OCI-LY7 (cell line): ENCODE data around the gene FOXR1. TPM values are rescaled to one million over a fixed set of nuclear protein-coding genes. Genes with fewer than 3 reads are reported as not detected.

ENCODE experiments used
- BruUV-seq: library from RNA; stranded (reverse); fragments of 400-500 nt; replicated peaks from 2 replicates; lab custom pipeline; 2021; lab: Mats Ljungman, UMichigan
- CTCF ChIA-PET: fragments of 300-600 bp; sonication (Branson Sonifier 250); formaldehyde crosslinking; loops from one replicate; lab custom pipeline; 2022; ENCODE audit warnings: antibody characterized with exemption; ENCODE audit not compliant: unreplicated experiment; lab: Charles Lee
- POLR2A ChIA-PET: fragments of 300-600 bp; sonication (Branson Sonifier 250); formaldehyde crosslinking; loops from one replicate; lab custom pipeline; 2022; ENCODE audit warnings: antibody characterized with exemption; lab: Charles Lee
- DNase-seq: peaks from one replicate; pipeline ENCODE4 v3.0.0-alpha.2; 2015; ENCODE audit warnings: low spot score
- H2AFZ ChIP-seq: fragments of 200-600 bp; sonication (generic), shearing (Covaris generic); 2 replicates; pipeline ENCODE4 v1.6.1; 2014; ENCODE audit warnings: mild to moderate bottlenecking, antibody characterized with exemption, low read length, moderate library complexity
- H3K27ac ChIP-seq: fragments of 200-600 bp; sonication (generic); 2 replicates; pipeline ENCODE4 v1.5.1; 2014; ENCODE audit warnings: mixed run types, low read depth, mild to moderate bottlenecking, moderate library complexity, low read length, inconsistent platforms; ENCODE audit not compliant: poor library complexity, severe bottlenecking
- H3K36me3 ChIP-seq: fragments of 200-600 bp; sonication (generic); 2 replicates; pipeline ENCODE4 v1.6.1; 2014; ENCODE audit warnings: mild to moderate bottlenecking, antibody characterized with exemption, low read length, moderate library complexity, mixed read lengths; ENCODE audit not compliant: insufficient read depth
- H3K4me1 ChIP-seq: fragments of 200-600 bp; sonication (generic); 2 replicates; pipeline ENCODE4 v1.5.1; 2014; ENCODE audit warnings: mild to moderate bottlenecking, low read length; ENCODE audit not compliant: insufficient read depth, poor library complexity, severe bottlenecking
- H3K4me2 ChIP-seq: fragments of 200-600 bp; sonication (generic); 2 replicates; pipeline ENCODE4 v1.6.1; 2014; ENCODE audit warnings: mild to moderate bottlenecking, low read length
- H3K4me3 ChIP-seq: fragments of 200-600 bp; sonication (generic); 2 replicates; pipeline ENCODE4 v1.5.1; 2014; ENCODE audit warnings: mild to moderate bottlenecking, low read depth, low read length; ENCODE audit not compliant: poor library complexity, severe bottlenecking
- H3K79me2 ChIP-seq: fragments of 200-600 bp; sonication (generic); 2 replicates; pipeline ENCODE4 v1.6.1; 2016; ENCODE audit warnings: low read depth, mild to moderate bottlenecking, low read length, moderate library complexity, mixed read lengths; ENCODE audit not compliant: insufficient read depth
- H3K9me2 ChIP-seq: fragments of 200-600 bp; sonication (generic); 2 replicates; pipeline ENCODE4 v1.6.1; 2016; ENCODE audit warnings: mild to moderate bottlenecking, low read length, mixed read lengths; ENCODE audit not compliant: insufficient read depth
- H3K9me3 ChIP-seq: fragments of 200-600 bp; sonication (generic); 2 replicates; pipeline ENCODE4 v1.6.1; 2014; ENCODE audit warnings: mild to moderate bottlenecking, mixed run types, low read length, mixed read lengths
- H4K20me1 ChIP-seq: fragments of 200-600 bp; sonication (generic); 2 replicates; pipeline ENCODE4 v1.6.1; 2014; ENCODE audit warnings: mild to moderate bottlenecking, antibody characterized with exemption, low read length, moderate library complexity, mixed read lengths; ENCODE audit not compliant: insufficient read depth
- EZH2phosphoT487 ChIP-seq: fragments of 200-600 bp; sonication (generic); IDR thresholded peaks from 2 replicates; pipeline ENCODE4 v1.6.1; 2018; ENCODE audit warnings: low read depth, borderline replicate concordance, mild to moderate bottlenecking, mixed run types, antibody characterized with exemption, low read length, moderate library complexity, mixed read lengths
- intact Hi-C: fragments of 100-400 bp; cut with micrococcal nuclease; formaldehyde crosslinking; loops from one replicate; pipeline ENCODE4 v1.10.0; 2022; ENCODE audit not compliant: unreplicated experiment
- total RNA-seq, 2 experiments: library from RNA; depleted of rRNA in 1 of 2; stranded (reverse); fragments of >200 nt in 1 of 2; shearing (Covaris generic) in 1 of 2; gene quantifications; 2 replicates each; pipeline ENCODE4 v1.2.3, GENCODE V29; 2014 to 2022
- TF ChIP-seq, protein P1 (sequence below): fragments of 200-600 bp; sonication (generic); conservative IDR thresholded peaks from 2 replicates; pipeline ENCODE4 v1.5.1; 2014; ENCODE audit warnings: mild to moderate bottlenecking, antibody characterized with exemption, low read length, moderate library complexity, mixed read lengths

FOXR1 gene
- total RNA-seq, 2 experiments from 2014 or later, result not detected

DNA sequence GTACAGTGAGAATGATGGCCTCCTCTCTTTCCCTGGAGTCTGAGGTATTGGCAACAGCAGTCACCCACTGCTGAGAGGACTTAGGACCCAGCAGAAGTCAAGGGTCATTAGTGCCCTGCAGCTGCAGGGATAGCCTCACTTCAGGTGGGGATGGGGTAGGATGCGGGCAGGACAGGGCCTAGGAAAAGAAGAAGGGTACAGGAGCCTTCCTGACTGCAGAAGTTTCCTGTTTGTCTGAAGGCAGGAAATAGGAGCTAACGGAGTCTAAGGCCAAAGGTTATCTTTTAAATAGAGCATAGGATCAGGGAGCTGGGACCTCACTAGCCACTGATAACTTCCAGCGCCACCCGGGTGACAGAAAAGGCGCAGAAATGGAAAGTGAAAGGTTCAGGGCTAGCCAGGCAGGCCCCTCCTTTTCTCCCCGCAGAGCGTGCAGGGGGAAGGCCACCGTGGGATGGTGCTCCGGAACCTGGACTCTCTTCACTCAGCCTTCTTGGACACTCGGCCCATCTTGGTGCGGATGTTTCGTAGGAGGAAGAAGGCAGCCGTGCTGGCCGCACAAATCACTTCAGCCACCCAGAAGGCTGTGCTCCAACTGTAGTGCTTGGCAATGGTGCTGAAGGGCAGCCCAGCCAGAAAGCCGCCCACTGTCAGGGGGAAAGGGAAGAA lies 53.0 kb downstream of the FOXR1 start:
- H2AFZ ChIP-seq, result no peak overlapping the region
- intact Hi-C loops, result no loop called here
- H3K9me2 ChIP-seq, result no peaks in the 10 kb centered on the region
- no peaks in the 10 kb centered on the region for H3K9me3 ChIP-seq
- H3K4me2 ChIP-seq, result no peak overlapping the region
- POLR2A ChIA-PET, result interaction anchor here (0.5 to 0.8 kb wide), 2 partner anchors 14 to 27 kb away, joined by 3 to 4 read pairs; partner anchors contain the start of gene CENATAC
- H3K4me3 ChIP-seq, result no peak overlapping the region
- H3K36me3 ChIP-seq, result peaks cover 63% of the 10 kb centered on the region
- CTCF ChIA-PET, result interaction anchor here (1.0 kb wide), 1 partner anchor 31 kb away, joined by 3 read pairs; no protein-coding TSS in a partner anchor
- no peak for DNase-seq
- H3K27ac ChIP-seq, result no peak overlapping the region
- H4K20me1 ChIP-seq, result peaks cover 8% of the 10 kb centered on the region; the same call in 1 of the 2 replicates
- BruUV-seq, result no TSS peak
- TF ChIP-seq, protein P1, sequence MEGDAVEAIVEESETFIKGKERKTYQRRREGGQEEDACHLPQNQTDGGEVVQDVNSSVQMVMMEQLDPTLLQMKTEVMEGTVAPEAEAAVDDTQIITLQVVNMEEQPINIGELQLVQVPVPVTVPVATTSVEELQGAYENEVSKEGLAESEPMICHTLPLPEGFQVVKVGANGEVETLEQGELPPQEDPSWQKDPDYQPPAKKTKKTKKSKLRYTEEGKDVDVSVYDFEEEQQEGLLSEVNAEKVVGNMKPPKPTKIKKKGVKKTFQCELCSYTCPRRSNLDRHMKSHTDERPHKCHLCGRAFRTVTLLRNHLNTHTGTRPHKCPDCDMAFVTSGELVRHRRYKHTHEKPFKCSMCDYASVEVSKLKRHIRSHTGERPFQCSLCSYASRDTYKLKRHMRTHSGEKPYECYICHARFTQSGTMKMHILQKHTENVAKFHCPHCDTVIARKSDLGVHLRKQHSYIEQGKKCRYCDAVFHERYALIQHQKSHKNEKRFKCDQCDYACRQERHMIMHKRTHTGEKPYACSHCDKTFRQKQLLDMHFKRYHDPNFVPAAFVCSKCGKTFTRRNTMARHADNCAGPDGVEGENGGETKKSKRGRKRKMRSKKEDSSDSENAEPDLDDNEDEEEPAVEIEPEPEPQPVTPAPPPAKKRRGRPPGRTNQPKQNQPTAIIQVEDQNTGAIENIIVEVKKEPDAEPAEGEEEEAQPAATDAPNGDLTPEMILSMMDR, result no peak
- no peak for TF ChIP-seq EZH2phosphoT487
- peaks cover 27% of the 10 kb centered on the region for H3K4me1 ChIP-seq
- H3K79me2 ChIP-seq, result peaks cover 28% of the 10 kb centered on the region

- TF ChIP-seq, protein P1, result no peak
- no peak for TF ChIP-seq EZH2phosphoT487
- Histone ChIP-seq H3K36me3 (peaks cover 58% of the 10 kb centered on the region), H3K4me3 (no peak overlapping the region), H3K4me2 (no peak overlapping the region), H3K27ac (no peak overlapping the region), H2AFZ (no peak overlapping the region), H3K79me2 (peaks cover 23% of the 10 kb centered on the region), H3K9me2 (no peaks in the 10 kb centered on the region), H3K4me1 (peaks cover 27% of the 10 kb centered on the region), H4K20me1 (peaks cover 3% of the 10 kb centered on the region; the same call in 1 of the 2 replicates), H3K9me3 (no peaks in the 10 kb centered on the region)
- no TSS peak for BruUV-seq
- ChIA-PET POLR2A (interaction anchor here (0.8 kb wide), 1 partner anchor 28 kb away, joined by 3 read pairs; the partner anchor contains the start of gene CENATAC), CTCF (interaction anchor here (1.0 kb wide), 1 partner anchor 30 kb away, joined by 3 read pairs; no protein-coding TSS in a partner anchor)
- no peak for DNase-seq
- intact Hi-C loops, result no loop called here
These were observed 53.5 kb downstream of the FOXR1 start for GRCh38 chr11:119025099-119025473.

DNA sequence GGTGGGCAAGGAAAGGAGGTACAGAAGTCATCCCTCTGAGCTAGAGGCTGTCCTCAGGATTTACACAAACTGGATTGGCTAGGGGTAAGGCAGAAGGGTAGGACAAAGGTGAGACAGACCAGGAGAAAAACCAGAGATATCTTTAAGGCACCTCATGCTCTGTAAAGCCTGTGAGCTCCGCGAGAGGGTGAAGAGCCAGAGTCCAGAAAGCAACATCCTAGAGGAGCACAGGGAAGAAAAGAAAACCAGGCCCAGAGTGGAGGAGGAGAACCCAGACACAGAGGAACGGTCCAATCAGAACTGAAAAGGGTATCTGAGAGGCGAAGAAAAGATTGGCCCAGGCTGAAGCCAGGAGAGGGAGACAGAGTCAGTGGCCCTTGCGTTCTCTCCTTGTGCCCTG lies 54.0 kb downstream of the FOXR1 start:
- POLR2A ChIA-PET, result no interaction called here
- H4K20me1 ChIP-seq, result no peaks in the 10 kb centered on the region

More for the DNA sequence above, 54.0 kb downstream of the FOXR1 start:
- H2AFZ ChIP-seq, result no peak overlapping the region
- CTCF ChIA-PET, result interaction anchor here (1.0 kb wide), 1 partner anchor 30 kb away, joined by 3 read pairs; no protein-coding TSS in a partner anchor
- H3K4me1 ChIP-seq, result peaks cover 26% of the 10 kb centered on the region
- no peak overlapping the region for H3K4me3 ChIP-seq
- H3K36me3 ChIP-seq, result peaks cover 54% of the 10 kb centered on the region
- peaks cover 19% of the 10 kb centered on the region; the same call in 1 of the 2 replicates for H3K79me2 ChIP-seq
- no peak for TF ChIP-seq EZH2phosphoT487
- TF ChIP-seq, protein P1, result no peak
- intact Hi-C loops, result no loop called here
- no peak overlapping the region for H3K27ac ChIP-seq
- no peaks in the 10 kb centered on the region for H3K9me2 ChIP-seq
- no TSS peak for BruUV-seq
- H3K9me3 ChIP-seq, result no peaks in the 10 kb centered on the region
- DNase-seq, result no peak
- no peak overlapping the region for H3K4me2 ChIP-seq
